HepG2 (cell line): Measurements from ENCODE around the gene TLR3. TPM values are rescaled to one million over a fixed set of nuclear protein-coding genes. Genes with fewer than 3 reads are reported as not detected.

Experiments
- ATAC-seq: fragments of 200-7000 bp; cut with Tn5 transposase; 3 replicates; pipeline ENCODE4 v1.9.1; 2020; ENCODE audit warnings: mild to moderate bottlenecking, moderate library complexity
- BruUV-seq: library from RNA; stranded (reverse); fragments of 400-500 nt; replicated peaks from 2 replicates; lab custom pipeline; 2021; lab: Mats Ljungman, UMichigan
- CTCF ChIA-PET: fragments of 300-600 bp; formaldehyde crosslinking; extraction: SDS; loops from one replicate; lab custom pipeline; 2021; ENCODE audit warnings: low total read pairs, inconsistent platforms, low intra/inter-chr PET ratio; lab: Yijun Ruan, JAX
- POLR2A ChIA-PET: fragments of 350-600 bp; sonication (Branson Sonifier 250); formaldehyde crosslinking; loops from one replicate; lab custom pipeline; 2020; ENCODE audit warnings: antibody characterized with exemption, inconsistent platforms; lab: Yijun Ruan, JAX
- DNase-seq: peaks from one replicate; pipeline ENCODE4 v3.0.0-alpha.2; 2015; ENCODE audit warnings: low spot score
- FAIRE-seq: peaks from 3 replicates; lab custom pipeline; 2011; peaks lifted over from hg19 to GRCh38; lab: Jason Lieb, UNC
- H2AFZ ChIP-seq: one replicate; pipeline ENCODE4 v1.6.1; 2011; ENCODE audit warnings: low read length, inconsistent platforms
- H3K27ac ChIP-seq: fragments of 300-600 bp; 3 replicates; pipeline ENCODE4 v1.8.0; 2011; ENCODE audit warnings: mixed run types, mild to moderate bottlenecking, mixed read lengths, low read length, inconsistent platforms; ENCODE audit not compliant: insufficient read depth; ENCODE audit errors: extremely low read length
- H3K27me3 ChIP-seq, 2 experiments: fragments of 200-600 bp in 1 of 2; 2 replicates in 1 of 2; 3 replicates in 1 of 2; pipeline versions ENCODE4 v1.6.0 to v1.8.0; 2011; ENCODE audit warnings: low read length in 2 of 2, mild to moderate bottlenecking in 2 of 2, moderate library complexity in 2 of 2, inconsistent platforms in 1 of 2; ENCODE audit not compliant: insufficient read depth in 2 of 2, control insufficient read depth in 1 of 2
- H3K36me3 ChIP-seq, 2 experiments: fragments of 200-600 bp in 1 of 2; replicated peaks in 1 of 2; 2 replicates in 1 of 2; 3 replicates in 1 of 2; pipeline versions ENCODE4 v1.5.1 to v1.8.0; 2011; ENCODE audit warnings: low read length in 2 of 2, inconsistent platforms in 1 of 2; ENCODE audit not compliant: insufficient read depth in 2 of 2, control insufficient read depth in 1 of 2
- H3K4me1 ChIP-seq: 2 replicates; pipeline ENCODE4 v1.5.1; 2012; ENCODE audit warnings: low read length, inconsistent platforms; ENCODE audit not compliant: insufficient read depth
- H3K4me2 ChIP-seq: 2 replicates; pipeline ENCODE4 v1.6.0; 2011; ENCODE audit warnings: low read depth, low read length, inconsistent platforms
- H3K4me3 ChIP-seq, 3 experiments: fragments of 200-600 bp in 1 of 3; sonication (generic), shearing (Covaris generic) in 1 of 3; replicated peaks in 1 of 3; 2 replicates each; pipeline ENCODE4 v1.5.1; 2011 to 2016; ENCODE audit warnings: low read length in 3 of 3, inconsistent platforms in 2 of 3, low read depth in 2 of 3, mild to moderate bottlenecking in 2 of 3, control low read depth in 1 of 3, mixed read lengths in 1 of 3; ENCODE audit not compliant: insufficient read depth in 1 of 3
- H3K79me2 ChIP-seq: one replicate; pipeline ENCODE4 v1.6.1; 2011; ENCODE audit warnings: low read length, inconsistent platforms; ENCODE audit not compliant: insufficient read depth
- H3K9ac ChIP-seq: 2 replicates; pipeline ENCODE4 v1.6.0; 2011; ENCODE audit warnings: mild to moderate bottlenecking, low read depth, low read length, inconsistent platforms; ENCODE audit not compliant: insufficient read depth
- H3K9me3 ChIP-seq: 2 replicates; pipeline ENCODE4 v1.5.1; 2012; ENCODE audit warnings: mild to moderate bottlenecking, low read length
- H4K20me1 ChIP-seq: 2 replicates; pipeline ENCODE4 v1.6.0; 2011; ENCODE audit warnings: inconsistent platforms, mild to moderate bottlenecking, low read length, moderate library complexity; ENCODE audit not compliant: insufficient read depth
- MAFF ChIP-seq: IDR thresholded peaks from 2 replicates; pipeline ENCODE4 v1.6.1; 2011; ENCODE audit warnings: low read depth, low read length, improper control_type of control experiment
- MAFK ChIP-seq, 2 experiments: IDR thresholded peaks in 1 of 2; conservative IDR thresholded peaks in 1 of 2; 2 replicates each; pipeline ENCODE4 v1.6.1; 2011; ENCODE audit warnings: improper control_type of control experiment in 2 of 2, low read length in 2 of 2
- SKI ChIP-seq: fragments of 450-650 bp; IDR thresholded peaks from one replicate; pipeline ENCODE4 v1.6.1; 2018; ENCODE audit warnings: mild to moderate bottlenecking; ENCODE audit not compliant: partially characterized antibody
- THAP9 ChIP-seq: sonication (generic); formaldehyde crosslinking; IDR thresholded peaks from 2 replicates; pipeline ENCODE4; 2020; ENCODE audit warnings: missing genetic modification reagents, mild to moderate bottlenecking, borderline replicate concordance
- ZNF251 ChIP-seq: sonication (generic); formaldehyde crosslinking; IDR thresholded peaks from 2 replicates; pipeline ENCODE4 v1.9.0; 2021; ENCODE audit warnings: mild to moderate bottlenecking, missing genetic modification reagents
- ZNF329 ChIP-seq: sonication (generic); formaldehyde crosslinking; IDR thresholded peaks from 2 replicates; pipeline ENCODE4 v1.9.0; 2021; ENCODE audit warnings: low read depth, mild to moderate bottlenecking, missing genetic modification reagents
- ZSCAN20 ChIP-seq: sonication (generic); formaldehyde crosslinking; IDR thresholded peaks from 2 replicates; pipeline ENCODE4 v1.4.0; 2020; ENCODE audit warnings: missing genetic modification reagents, mild to moderate bottlenecking, borderline replicate concordance
- WGBS: methylation state at CpG from one replicate; pipeline ENCODE4 v1.1.6; 2017; ENCODE audit warnings: low lambda C conversion rate; 5-methylcytosine and 5-hydroxymethylcytosine counted together
- in situ Hi-C: cut with HindIII; loops from 2 replicates; pipeline ENCODE4 v1.10.0; 2017; ENCODE audit warnings: low pct_unique_long_range_greater_than_20kb; ENCODE audit not compliant: extremely low pct_ligation_motif_present
- intact Hi-C: fragments of 100-400 bp; cut with micrococcal nuclease; formaldehyde crosslinking; loops from one replicate; pipeline ENCODE4 v1.10.0; 2022; ENCODE audit not compliant: unreplicated experiment
- polyA plus RNA-seq, 8 experiments: library from polyadenylated mRNA; depleted of rRNA in 3 of 8; stranded (reverse) in 7 of 8; unstranded in 1 of 8; fragments of >200 nt; fragmentation: Illumina TruSeq in 4 of 8; extraction: Trizol in 4 of 8; gene quantifications; 2 replicates each; pipeline versions ENCODE4 v1.2.1 to v1.2.3, GENCODE V29; 2011 to 2016; ENCODE audit warnings: low read depth in 4 of 8, missing spikeins in 1 of 8, mixed read lengths in 1 of 8; ENCODE audit not compliant: insufficient read depth in 1 of 8
- total RNA-seq, 5 experiments: library from RNA; depleted of rRNA; stranded (reverse); fragments of >200 nt; fragmentation: Illumina TruSeq; extraction: Trizol; gene quantifications; 2 replicates each; pipeline ENCODE4 v1.2.3, GENCODE V29; 2016; ENCODE audit warnings: low read depth in 1 of 5

Gene TLR3
- total and polyA plus RNA-seq, 2 of the 13 experiments (the other 11 are each of a cell fraction or from before 2014, with no cell fraction given) = 0.11 to 0.38 TPM

GRCh38 chr4:186024637-186025407 is 44.1 kb upstream of the TLR3 start:
- POLR2A ChIA-PET = no interaction called here
- ATAC-seq = no peak
- Histone ChIP-seq H3K27me3 (peaks cover 0 to 29% of the 10 kb centered on the region in 2 experiments; a peak in 2 of 5 replicates), H3K9me3 (no peaks in the 10 kb centered on the region), H4K20me1 (no peaks in the 10 kb centered on the region), H3K4me1 (peaks cover 4% of the 10 kb centered on the region; the same call in 1 of the 2 replicates), H3K36me3 (no peaks in the 10 kb centered on the region), H3K4me3 (no peak overlapping the region), H2AFZ (no peak overlapping the region), H3K79me2 (no peaks in the 10 kb centered on the region), H3K27ac (no peak overlapping the region), H3K9ac (no peak overlapping the region), H3K4me2 (no peak overlapping the region)
- 44% methylated on average over 15 of the region's 15 CpGs for WGBS
- BruUV-seq = no TSS peak
- peak; percentile 90 to 92 for TF ChIP-seq MAFK (conservative IDR thresholded peaks at IDR 0.05 in 1 of 2, IDR thresholded peaks at IDR 0.05 in 1 of 2; ENCODE audit: low read length in 2 of 2)
- peak; percentile 86 for TF ChIP-seq MAFF
- TF ChIP-seq ZNF329 (CRISPR knock-in tag) = no peak
- no peak for TF ChIP-seq ZSCAN20 (CRISPR knock-in tag)
- TF ChIP-seq SKI = no peak
- TF ChIP-seq THAP9 (CRISPR knock-in tag) = no peak
- TF ChIP-seq ZNF251 = no peak
- intact Hi-C loops = no loop called here
- no peak for FAIRE-seq
- DNase-seq = no peak
- in situ Hi-C loops = loop anchor here (5.0 to 25.0 kb wide), 3 partner anchors 378 to 988 kb away; partner anchors contain the start of gene CCDC110
- CTCF ChIA-PET = no interaction called here
